Central memory CD8-positive, alpha-beta T cell (primary cell): ENCODE measurements around the gene ADGRG2.

Experiments
- ATAC-seq: fragments of 150-1000 bp; cut with Tn5 transposase; replicated peaks from 2 replicates; pipeline ENCODE4 v1.10.0; 2022; ENCODE audit warnings: mild to moderate bottlenecking, moderate FRiP score, moderate number of reproducible peaks; ENCODE audit not compliant: poor library complexity, severe bottlenecking; ENCODE audit errors: extremely low read depth
- DNase-seq, 2 donors: peaks; one replicate each; pipeline ENCODE4 v3.0.0; 2021; ENCODE audit warnings: low spot score in 2 of 2
- H3K27ac Mint-ChIP-seq: one replicate; pipeline ENCODE4 v1.8.0; 2022; ENCODE audit warnings: low read depth, mild to moderate bottlenecking, moderate library complexity, mixed read lengths
- H3K27me3 Mint-ChIP-seq: one replicate; pipeline ENCODE4 v1.8.0; 2022; ENCODE audit warnings: mixed read lengths
- H3K36me3 Mint-ChIP-seq: one replicate; pipeline ENCODE4 v1.8.0; 2022; ENCODE audit warnings: mild to moderate bottlenecking, moderate library complexity, mixed read lengths; ENCODE audit not compliant: insufficient read depth
- H3K4me1 Mint-ChIP-seq: one replicate; pipeline ENCODE4 v1.8.0; 2022; ENCODE audit warnings: mixed read lengths
- H3K4me3 Mint-ChIP-seq: one replicate; pipeline ENCODE4 v1.8.0; 2022; ENCODE audit warnings: mild to moderate bottlenecking, moderate library complexity, mixed read lengths
- H3K9me3 Mint-ChIP-seq: one replicate; pipeline ENCODE4 v1.8.0; 2022; ENCODE audit warnings: mixed read lengths

The ADGRG2 gene

GRCh38 chrX:19121466-19121865, 802 bp downstream of the ADGRG2 start:
- DNase-seq (no peak), ATAC-seq (no peak)
- Mint-ChIP-seq H3K27ac (no peak overlapping the region), H3K27me3 (peaks cover 48% of the 10 kb centered on the region), H3K36me3 (no peaks in the 10 kb centered on the region), H3K4me3 (no peak overlapping the region), H3K4me1 (no peaks in the 10 kb centered on the region), H3K9me3 (no peaks in the 10 kb centered on the region)

- peaks cover 54% of the 10 kb centered on the region for H3K27me3 Mint-ChIP-seq
- H3K4me1 Mint-ChIP-seq = no peaks in the 10 kb centered on the region
- no peak overlapping the region for H3K27ac Mint-ChIP-seq
- ATAC-seq = no peak
- no peak overlapping the region for H3K4me3 Mint-ChIP-seq
- H3K36me3 Mint-ChIP-seq = no peaks in the 10 kb centered on the region
- DNase-seq = no peak
- no peaks in the 10 kb centered on the region for H3K9me3 Mint-ChIP-seq
Measured at GRCh38 chrX:19110642-19111041, 11.6 kb downstream of the ADGRG2 start.

GRCh38 chrX:19107035-19107434, 15.2 kb downstream of the ADGRG2 start:
- Mint-ChIP-seq H3K27ac (no peak overlapping the region), H3K4me1 (no peaks in the 10 kb centered on the region), H3K27me3 (peaks cover 54% of the 10 kb centered on the region), H3K4me3 (no peak overlapping the region), H3K9me3 (no peaks in the 10 kb centered on the region), H3K36me3 (no peaks in the 10 kb centered on the region)
- ATAC-seq (no peak), DNase-seq (no peak)

- Mint-ChIP-seq H3K27me3 (no peaks in the 10 kb centered on the region), H3K36me3 (no peaks in the 10 kb centered on the region), H3K27ac (no peak overlapping the region), H3K9me3 (no peaks in the 10 kb centered on the region), H3K4me3 (no peak overlapping the region), H3K4me1 (no peaks in the 10 kb centered on the region)
- DNase-seq (no peak), ATAC-seq (no peak)
Measured at GRCh38 chrX:19100586-19100985, 21.7 kb downstream of the ADGRG2 start.

- no peak overlapping the region for H3K27ac Mint-ChIP-seq
- H3K9me3 Mint-ChIP-seq = no peaks in the 10 kb centered on the region
- no peaks in the 10 kb centered on the region for H3K36me3 Mint-ChIP-seq
- H3K4me1 Mint-ChIP-seq = no peaks in the 10 kb centered on the region
- H3K4me3 Mint-ChIP-seq = no peak overlapping the region
- DNase-seq (no peak), ATAC-seq (no peak)
- H3K27me3 Mint-ChIP-seq = no peaks in the 10 kb centered on the region
Measured at GRCh38 chrX:19097553-19098283, 24.6 kb downstream of the ADGRG2 start.

GRCh38 chrX:19096586-19096985, 25.7 kb downstream of the ADGRG2 start:
- Mint-ChIP-seq H3K27me3 (no peaks in the 10 kb centered on the region), H3K27ac (no peak overlapping the region), H3K36me3 (no peaks in the 10 kb centered on the region), H3K4me3 (no peak overlapping the region), H3K9me3 (no peaks in the 10 kb centered on the region), H3K4me1 (no peaks in the 10 kb centered on the region)
- ATAC-seq (no peak), DNase-seq (no peak)

GRCh38 chrX:19094654-19095053, 27.6 kb downstream of the ADGRG2 start:
- no peak overlapping the region for H3K27ac Mint-ChIP-seq
- peaks cover 5% of the 10 kb centered on the region for H3K9me3 Mint-ChIP-seq
- DNase-seq (no peak), ATAC-seq (no peak)
- no peaks in the 10 kb centered on the region for H3K4me1 Mint-ChIP-seq
- peaks cover 2% of the 10 kb centered on the region for H3K36me3 Mint-ChIP-seq
- H3K27me3 Mint-ChIP-seq = no peaks in the 10 kb centered on the region
- H3K4me3 Mint-ChIP-seq = no peak overlapping the region

- H3K27me3 Mint-ChIP-seq = no peaks in the 10 kb centered on the region
- DNase-seq = no peak
- H3K4me3 Mint-ChIP-seq = no peak overlapping the region
- H3K4me1 Mint-ChIP-seq = no peaks in the 10 kb centered on the region
- no peak overlapping the region for H3K27ac Mint-ChIP-seq
- peaks cover 2% of the 10 kb centered on the region for H3K36me3 Mint-ChIP-seq
- no peak for ATAC-seq
- peaks cover 6% of the 10 kb centered on the region for H3K9me3 Mint-ChIP-seq
Measured at GRCh38 chrX:19091596-19091995, 30.7 kb downstream of the ADGRG2 start.

GRCh38 chrX:19089555-19090040, 32.7 kb downstream of the ADGRG2 start:
- Mint-ChIP-seq H3K4me3 (no peak overlapping the region), H3K27me3 (no peaks in the 10 kb centered on the region), H3K27ac (no peak overlapping the region), H3K36me3 (peaks cover 2% of the 10 kb centered on the region), H3K4me1 (no peaks in the 10 kb centered on the region), H3K9me3 (peaks cover 6% of the 10 kb centered on the region)
- no peak for DNase-seq
- no peak for ATAC-seq

- peaks cover 2% of the 10 kb centered on the region for H3K36me3 Mint-ChIP-seq
- no peak for DNase-seq
- H3K27ac Mint-ChIP-seq = no peak overlapping the region
- no peak overlapping the region for H3K4me3 Mint-ChIP-seq
- ATAC-seq = no peak
- H3K27me3 Mint-ChIP-seq = no peaks in the 10 kb centered on the region
- H3K4me1 Mint-ChIP-seq = no peaks in the 10 kb centered on the region
- peaks cover 6% of the 10 kb centered on the region for H3K9me3 Mint-ChIP-seq
Measured at GRCh38 chrX:19086102-19086772, 36.0 kb downstream of the ADGRG2 start.

GRCh38 chrX:19085666-19086065, 36.6 kb downstream of the ADGRG2 start:
- H3K4me1 Mint-ChIP-seq = no peaks in the 10 kb centered on the region
- no peaks in the 10 kb centered on the region for H3K27me3 Mint-ChIP-seq
- no peak overlapping the region for H3K27ac Mint-ChIP-seq
- no peak overlapping the region for H3K4me3 Mint-ChIP-seq
- DNase-seq = no peak
- ATAC-seq = no peak
- peaks cover 6% of the 10 kb centered on the region for H3K9me3 Mint-ChIP-seq
- H3K36me3 Mint-ChIP-seq = peaks cover 2% of the 10 kb centered on the region

- no peaks in the 10 kb centered on the region for H3K36me3 Mint-ChIP-seq
- no peaks in the 10 kb centered on the region for H3K9me3 Mint-ChIP-seq
- ATAC-seq = no peak
- no peak overlapping the region for H3K4me3 Mint-ChIP-seq
- H3K4me1 Mint-ChIP-seq = no peaks in the 10 kb centered on the region
- H3K27me3 Mint-ChIP-seq = no peaks in the 10 kb centered on the region
- H3K27ac Mint-ChIP-seq = no peak overlapping the region
- no peak for DNase-seq
Measured at GRCh38 chrX:19075754-19076153, 46.5 kb downstream of the ADGRG2 start.

GRCh38 chrX:19072372-19072771, 49.9 kb downstream of the ADGRG2 start:
- no peaks in the 10 kb centered on the region for H3K9me3 Mint-ChIP-seq
- no peaks in the 10 kb centered on the region for H3K4me1 Mint-ChIP-seq
- no peaks in the 10 kb centered on the region for H3K27me3 Mint-ChIP-seq
- H3K27ac Mint-ChIP-seq = no peak overlapping the region
- ATAC-seq (no peak), DNase-seq (no peak)
- H3K36me3 Mint-ChIP-seq = no peaks in the 10 kb centered on the region
- H3K4me3 Mint-ChIP-seq = no peak overlapping the region
